Measurements from ENCODE around the gene EDDM3A. TPM values are rescaled to one million over a fixed set of nuclear protein-coding genes. Genes with fewer than 3 reads are reported as not detected.
"Not testable (repeated sequence)": the region's sequence is repeated elsewhere in the genome, so short reads cannot be mapped to it uniquely, and the experiment has no call there.

Gene EDDM3A
- polyA plus RNA-seq, 1 donor from 2014 or later: not detected

DNA sequence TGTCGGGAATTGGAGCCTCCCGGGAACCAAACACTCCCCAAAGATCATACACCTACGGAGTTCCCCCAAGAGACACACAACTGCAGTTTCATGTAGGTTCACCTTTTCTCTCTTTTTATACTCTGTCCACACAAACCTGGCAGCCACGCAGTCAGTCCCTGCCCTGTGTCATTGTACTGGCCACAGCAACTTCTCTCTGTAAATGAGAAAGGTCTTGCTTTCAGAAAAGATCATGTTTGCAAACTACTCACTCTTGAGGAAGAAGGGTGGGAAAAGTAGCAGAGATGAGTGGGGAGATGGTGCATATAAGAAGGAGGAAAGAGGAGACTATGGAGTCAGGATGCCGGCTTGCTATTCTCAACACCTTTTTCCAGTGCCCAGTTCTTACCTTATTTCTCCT is 46.8 kb upstream of the EDDM3A start:
- Histone ChIP-seq H4K20me1 (ENCODE audit: insufficient read depth) (no peaks in the 10 kb centered on the region), H3K36me3 (ENCODE audit: insufficient read depth, low read length) (no peaks in the 10 kb centered on the region), H3K9me3 (ENCODE audit: low read length) (no peaks in the 10 kb centered on the region), H3K9me2 (ENCODE audit: insufficient read depth, low read length) (no peaks in the 10 kb centered on the region), H3K9ac (ENCODE audit: low read length) (no peak overlapping the region), H3K79me2 (replicated peaks; ENCODE audit: insufficient read depth, low read length) (no peaks in the 10 kb centered on the region), H3K27ac (ENCODE audit: low read length) (no peak overlapping the region), H3K27me3 (ENCODE audit: insufficient read depth, low read depth, low read length) (no peaks in the 10 kb centered on the region), H2AFZ (ENCODE audit: low read depth, low read length) (no peak overlapping the region), H3F3A (ENCODE audit: insufficient read depth, low read length, poor library complexity, severe bottlenecking) (no peaks in the 10 kb centered on the region), H3K4me3 (ENCODE audit: low read length) (no peak overlapping the region), H3K4me2 (ENCODE audit: low read length) (no peak overlapping the region)
- TF ChIP-seq POLR2AphosphoS5 (IDR thresholded peaks at IDR 0.05): no peak
- TF ChIP-seq RAD21 (conservative IDR thresholded peaks at IDR 0.05): no peak
- TF ChIP-seq, protein P1, sequence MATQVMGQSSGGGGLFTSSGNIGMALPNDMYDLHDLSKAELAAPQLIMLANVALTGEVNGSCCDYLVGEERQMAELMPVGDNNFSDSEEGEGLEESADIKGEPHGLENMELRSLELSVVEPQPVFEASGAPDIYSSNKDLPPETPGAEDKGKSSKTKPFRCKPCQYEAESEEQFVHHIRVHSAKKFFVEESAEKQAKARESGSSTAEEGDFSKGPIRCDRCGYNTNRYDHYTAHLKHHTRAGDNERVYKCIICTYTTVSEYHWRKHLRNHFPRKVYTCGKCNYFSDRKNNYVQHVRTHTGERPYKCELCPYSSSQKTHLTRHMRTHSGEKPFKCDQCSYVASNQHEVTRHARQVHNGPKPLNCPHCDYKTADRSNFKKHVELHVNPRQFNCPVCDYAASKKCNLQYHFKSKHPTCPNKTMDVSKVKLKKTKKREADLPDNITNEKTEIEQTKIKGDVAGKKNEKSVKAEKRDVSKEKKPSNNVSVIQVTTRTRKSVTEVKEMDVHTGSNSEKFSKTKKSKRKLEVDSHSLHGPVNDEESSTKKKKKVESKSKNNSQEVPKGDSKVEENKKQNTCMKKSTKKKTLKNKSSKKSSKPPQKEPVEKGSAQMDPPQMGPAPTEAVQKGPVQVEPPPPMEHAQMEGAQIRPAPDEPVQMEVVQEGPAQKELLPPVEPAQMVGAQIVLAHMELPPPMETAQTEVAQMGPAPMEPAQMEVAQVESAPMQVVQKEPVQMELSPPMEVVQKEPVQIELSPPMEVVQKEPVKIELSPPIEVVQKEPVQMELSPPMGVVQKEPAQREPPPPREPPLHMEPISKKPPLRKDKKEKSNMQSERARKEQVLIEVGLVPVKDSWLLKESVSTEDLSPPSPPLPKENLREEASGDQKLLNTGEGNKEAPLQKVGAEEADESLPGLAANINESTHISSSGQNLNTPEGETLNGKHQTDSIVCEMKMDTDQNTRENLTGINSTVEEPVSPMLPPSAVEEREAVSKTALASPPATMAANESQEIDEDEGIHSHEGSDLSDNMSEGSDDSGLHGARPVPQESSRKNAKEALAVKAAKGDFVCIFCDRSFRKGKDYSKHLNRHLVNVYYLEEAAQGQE (IDR thresholded peaks at IDR 0.05; ENCODE audit: borderline replicate concordance): no peak
- TF ChIP-seq EP300 (conservative IDR thresholded peaks at IDR 0.05; ENCODE audit: poor library complexity, severe bottlenecking): no peak
- no peak for TF ChIP-seq SMC3 (conservative IDR thresholded peaks at IDR 0.05; ENCODE audit: poor library complexity)
- TF ChIP-seq, protein P2, sequence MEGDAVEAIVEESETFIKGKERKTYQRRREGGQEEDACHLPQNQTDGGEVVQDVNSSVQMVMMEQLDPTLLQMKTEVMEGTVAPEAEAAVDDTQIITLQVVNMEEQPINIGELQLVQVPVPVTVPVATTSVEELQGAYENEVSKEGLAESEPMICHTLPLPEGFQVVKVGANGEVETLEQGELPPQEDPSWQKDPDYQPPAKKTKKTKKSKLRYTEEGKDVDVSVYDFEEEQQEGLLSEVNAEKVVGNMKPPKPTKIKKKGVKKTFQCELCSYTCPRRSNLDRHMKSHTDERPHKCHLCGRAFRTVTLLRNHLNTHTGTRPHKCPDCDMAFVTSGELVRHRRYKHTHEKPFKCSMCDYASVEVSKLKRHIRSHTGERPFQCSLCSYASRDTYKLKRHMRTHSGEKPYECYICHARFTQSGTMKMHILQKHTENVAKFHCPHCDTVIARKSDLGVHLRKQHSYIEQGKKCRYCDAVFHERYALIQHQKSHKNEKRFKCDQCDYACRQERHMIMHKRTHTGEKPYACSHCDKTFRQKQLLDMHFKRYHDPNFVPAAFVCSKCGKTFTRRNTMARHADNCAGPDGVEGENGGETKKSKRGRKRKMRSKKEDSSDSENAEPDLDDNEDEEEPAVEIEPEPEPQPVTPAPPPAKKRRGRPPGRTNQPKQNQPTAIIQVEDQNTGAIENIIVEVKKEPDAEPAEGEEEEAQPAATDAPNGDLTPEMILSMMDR (IDR thresholded peaks at IDR 0.05; ENCODE audit: poor library complexity, severe bottlenecking): no peak

DNA sequence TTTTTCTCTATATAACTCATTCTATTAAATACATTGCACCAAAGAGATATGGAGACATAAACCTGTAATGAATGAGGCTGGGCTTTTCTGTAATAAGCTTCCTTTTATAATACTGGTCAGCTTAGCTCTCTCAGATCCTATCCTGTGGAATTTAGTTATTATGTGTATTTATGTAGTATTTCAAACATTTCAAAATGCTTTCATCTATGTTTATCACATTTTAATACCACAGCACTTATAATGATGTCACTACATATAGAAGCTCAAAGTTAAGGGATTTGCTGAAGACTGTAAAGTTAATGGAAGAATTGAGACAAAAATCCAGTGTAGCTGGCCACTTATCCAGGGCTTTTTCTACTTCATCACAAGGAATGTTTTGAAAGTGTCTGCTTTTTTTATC is 45.8 kb upstream of the EDDM3A start:
- Histone ChIP-seq H3K9me3 (ENCODE audit: low read length) (no peaks in the 10 kb centered on the region), H2AFZ (ENCODE audit: low read depth, low read length) (no peak overlapping the region), H3K27ac (ENCODE audit: low read length) (no peak overlapping the region), H3K4me3 (ENCODE audit: low read length) (no peak overlapping the region), H3K27me3 (ENCODE audit: insufficient read depth, low read depth, low read length) (no peaks in the 10 kb centered on the region), H3K9me2 (ENCODE audit: insufficient read depth, low read length) (no peaks in the 10 kb centered on the region), H3K79me2 (replicated peaks; ENCODE audit: insufficient read depth, low read length) (no peaks in the 10 kb centered on the region), H3F3A (ENCODE audit: insufficient read depth, low read length, poor library complexity, severe bottlenecking) (no peaks in the 10 kb centered on the region), H3K4me2 (ENCODE audit: low read length) (no peak overlapping the region), H3K36me3 (ENCODE audit: insufficient read depth, low read length) (no peaks in the 10 kb centered on the region), H3K9ac (ENCODE audit: low read length) (no peak overlapping the region), H4K20me1 (ENCODE audit: insufficient read depth) (no peaks in the 10 kb centered on the region)
- TF ChIP-seq EP300 (conservative IDR thresholded peaks at IDR 0.05; ENCODE audit: poor library complexity, severe bottlenecking) (no peak), SMC3 (conservative IDR thresholded peaks at IDR 0.05; ENCODE audit: poor library complexity) (no peak), RAD21 (conservative IDR thresholded peaks at IDR 0.05) (no peak), POLR2AphosphoS5 (IDR thresholded peaks at IDR 0.05) (no peak), MXI1 (conservative IDR thresholded peaks at IDR 0.05; ENCODE audit: poor library complexity, severe bottlenecking) (no peak), TAF1 (IDR thresholded peaks at IDR 0.05; ENCODE audit: low read depth) (no peak), EZH2 (IDR thresholded peaks at IDR 0.05; ENCODE audit: borderline replicate concordance, insufficient read depth, low read length, poor library complexity, severe bottlenecking) (no peak)
- TF ChIP-seq, protein P1 (IDR thresholded peaks at IDR 0.05; ENCODE audit: borderline replicate concordance): no peak
- TF ChIP-seq, protein P2 (IDR thresholded peaks at IDR 0.05; ENCODE audit: poor library complexity, severe bottlenecking): no peak

DNA sequence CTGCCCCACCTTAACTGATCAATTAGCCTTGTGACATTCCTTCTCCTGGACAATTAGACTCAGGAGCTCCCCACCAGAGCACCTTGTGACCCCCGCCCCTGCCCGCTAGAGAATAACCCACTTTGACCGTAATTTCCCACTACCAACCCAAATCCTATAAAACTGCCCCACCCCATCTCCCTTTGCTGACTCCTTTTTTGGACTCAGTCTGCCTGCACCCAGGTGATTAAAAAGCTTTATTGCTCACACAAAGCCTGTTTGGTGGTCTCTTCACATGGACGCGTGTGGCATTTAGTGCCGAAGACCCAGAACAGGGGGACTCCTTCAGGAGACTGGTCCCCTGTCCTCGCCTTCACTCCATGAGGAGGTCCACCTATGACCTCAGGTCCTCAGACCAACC is 44.7 kb upstream of the EDDM3A start:
- H3K4me3 ChIP-seq (ENCODE audit: low read length); H3K9me3 ChIP-seq (ENCODE audit: low read length); H3K36me3 ChIP-seq (ENCODE audit: insufficient read depth, low read length); H3K27me3 ChIP-seq (ENCODE audit: insufficient read depth, low read depth, low read length); H3K9me2 ChIP-seq (ENCODE audit: insufficient read depth, low read length); H3F3A ChIP-seq (ENCODE audit: insufficient read depth, low read length, poor library complexity, severe bottlenecking); H3K9ac ChIP-seq (ENCODE audit: low read length); H3K4me2 ChIP-seq (ENCODE audit: low read length); H4K20me1 ChIP-seq (ENCODE audit: insufficient read depth); H2AFZ ChIP-seq (ENCODE audit: low read depth, low read length); H3K27ac ChIP-seq (ENCODE audit: low read length); H3K79me2 ChIP-seq (replicated peaks; ENCODE audit: insufficient read depth, low read length): not testable (repeated sequence)
